Heart left ventricle (tissue), 16 donors: ENCODE results near the gene SLC29A3. TPM values are rescaled to one million over a fixed set of nuclear protein-coding genes. Genes with fewer than 3 reads are reported as not detected.

Source experiments
- ATAC-seq, 4 donors: fragments of 200-7000 bp; cut with Tn5 transposase; one replicate each; pipeline ENCODE4 v1.9.1; 2020 to 2022; ENCODE audit warnings: moderate library complexity in 4 of 4, mild to moderate bottlenecking in 3 of 4, moderate number of reproducible peaks in 1 of 4
- DNase-seq, 5 donors: peaks; one replicate each; pipeline ENCODE4 v3.0.0-alpha.2; 2020
- H3K27ac ChIP-seq, 12 donors: fragments of 200-600 bp; sonication (generic) in 4 of 12; one replicate each; pipeline versions ENCODE4 v1.5.0 to v1.8.0; 2016 to 2022; ENCODE audit warnings: mild to moderate bottlenecking in 2 of 12
- H3K27me3 ChIP-seq, 9 donors: fragments of 200-600 bp; sonication (generic) in 2 of 9; one replicate each; pipeline versions ENCODE4 v1.5.1 to v1.8.0; 2016 to 2022; ENCODE audit warnings: mild to moderate bottlenecking in 3 of 9
- H3K36me3 ChIP-seq, 9 donors: fragments of 200-600 bp; sonication (generic) in 2 of 9; one replicate each; pipeline versions ENCODE4 v1.5.0 to v1.8.0; 2018 to 2022; ENCODE audit warnings: mild to moderate bottlenecking in 2 of 9
- H3K4me1 ChIP-seq, 12 donors: fragments of 200-600 bp; sonication (generic) in 4 of 12; one replicate each; pipeline versions ENCODE4 v1.5.0 to v1.8.0; 2016 to 2022; ENCODE audit warnings: mild to moderate bottlenecking in 3 of 12
- H3K4me3 ChIP-seq, 12 donors: fragments of 200-600 bp; sonication (generic) in 4 of 12; one replicate each; pipeline versions ENCODE4 v1.5.0 to v1.8.0; 2017 to 2022; ENCODE audit warnings: mild to moderate bottlenecking in 9 of 12, moderate library complexity in 4 of 12
- H3K9me3 ChIP-seq, 12 donors: fragments of 200-600 bp; sonication (generic) in 4 of 12; one replicate each; pipeline versions ENCODE4 v1.5.0 to v1.8.0; 2016 to 2022; ENCODE audit warnings: mild to moderate bottlenecking in 1 of 12
- POLR2A ChIP-seq, 2 donors: fragments of 450-650 bp; IDR thresholded peaks; one replicate each; pipeline ENCODE4 v1.6.1; 2017; ENCODE audit warnings: antibody characterized with exemption in 2 of 2, mild to moderate bottlenecking in 2 of 2, moderate library complexity in 2 of 2
- WGBS, 4 donors: extraction: QIAGEN DNeasy Blood & Tissue Kit in 2 of 4; methylation state at CpG; one replicate each; pipeline versions ENCODE4 v1.1.5 to v1.1.7; 2013 to 2018; 5-methylcytosine and 5-hydroxymethylcytosine counted together
- intact Hi-C, 10 donors: fragments of 100-400 bp; cut with DNase I; formaldehyde crosslinking; loops; one replicate each; pipeline versions ENCODE4 v1.11.1 to v1.14.2; 2022
- long read RNA-seq, 3 donors: library from polyadenylated mRNA; unstranded; transcript quantifications; one replicate each; pipeline ENCODE4 v2.0.0, GENCODE V29; 2020 to 2021
- polyA plus RNA-seq, 2 donors: library from polyadenylated mRNA; stranded (reverse); fragments of 200-250 nt; gene quantifications; one replicate each; pipeline ENCODE4 v1.2.3, GENCODE V29; 2013
- total RNA-seq, 9 donors: library from RNA; depleted of rRNA in 2 of 9; stranded (reverse); fragments of >200 nt in 2 of 9; fragmentation: NEBNext Ultra II Directional in 3 of 9; extraction: Animal tissue kit (Norgen Biotek cat#: 25700) in 3 of 9; gene quantifications; one replicate each; pipeline versions ENCODE4 v1.1.0 to v1.2.4, GENCODE V29; 2016 to 2023
- TF ChIP-seq, protein P1 (sequence below), 12 donors: fragments of 200-600 bp; sonication (generic) in 4 of 12; IDR thresholded peaks; one replicate each; pipeline versions ENCODE4 v1.5.0 to v1.8.0; 2018 to 2022; ENCODE audit warnings: antibody characterized with exemption in 12 of 12, mild to moderate bottlenecking in 5 of 12
- donor health status: ischemic (EF 13 %, LVEDD 7.1; RV severe dilation, severe dysfunction).
- donor health status: healthy with polysubstance abuse.
- donor health status: DM: no; HTN: yes; CAD: no.
- donor health status: DM: no; HTN: no; CAD: no.
- donor health status: ischemic (EF 25% LVEDD 6.9; RV normal size, moderate dysfunction).
- donor health status: ischemic (EF 25% LVEDD 5.7; RV mildly dilated, moderate dysfunction).
- donor health status: healthy.
- donor health status: DM: yes; HTN: yes; CAD: no.
- donor health status: ischemic (EF 35%, LVEDD 5.7; RV mildly dilated, moderate dysfunction).
- donor health status: nonischemic (EF 11% LVEDD 7.7; RV severe dilation, severe dysfunction).
- donor health status: DM: yes; HTN: yes; CAD: no.
- donor health status: PGD.
- donor health status: ischemic (EF 29% LVEDD 5.4; RV normal size, mild dysfunction).
- donor health status: nonischemic (EF 23%, LVEDD 6.1; RV moderate dilation, normal function).

Gene SLC29A3
- total RNA-seq (1 to 10 TPM in 8 of 9 donors, under 1 TPM in 1; 0.76 to 6.2 (median 1.8) TPM), polyA plus RNA-seq (1 to 10 TPM; 1.2 TPM)
- long read RNA-seq, donor 1, partial matches to known transcripts, result 0 of 1 reads
- long read RNA-seq, donor 1, other reads (novel, unspliced or antisense), result 1 of 1 reads
- long read RNA-seq, donor 2, partial matches to known transcripts, result 0 of 1 reads
- long read RNA-seq, donor 2, other reads (novel, unspliced or antisense), result 1 of 1 reads
- long read RNA-seq, donor 3, result 0 reads

DNA sequence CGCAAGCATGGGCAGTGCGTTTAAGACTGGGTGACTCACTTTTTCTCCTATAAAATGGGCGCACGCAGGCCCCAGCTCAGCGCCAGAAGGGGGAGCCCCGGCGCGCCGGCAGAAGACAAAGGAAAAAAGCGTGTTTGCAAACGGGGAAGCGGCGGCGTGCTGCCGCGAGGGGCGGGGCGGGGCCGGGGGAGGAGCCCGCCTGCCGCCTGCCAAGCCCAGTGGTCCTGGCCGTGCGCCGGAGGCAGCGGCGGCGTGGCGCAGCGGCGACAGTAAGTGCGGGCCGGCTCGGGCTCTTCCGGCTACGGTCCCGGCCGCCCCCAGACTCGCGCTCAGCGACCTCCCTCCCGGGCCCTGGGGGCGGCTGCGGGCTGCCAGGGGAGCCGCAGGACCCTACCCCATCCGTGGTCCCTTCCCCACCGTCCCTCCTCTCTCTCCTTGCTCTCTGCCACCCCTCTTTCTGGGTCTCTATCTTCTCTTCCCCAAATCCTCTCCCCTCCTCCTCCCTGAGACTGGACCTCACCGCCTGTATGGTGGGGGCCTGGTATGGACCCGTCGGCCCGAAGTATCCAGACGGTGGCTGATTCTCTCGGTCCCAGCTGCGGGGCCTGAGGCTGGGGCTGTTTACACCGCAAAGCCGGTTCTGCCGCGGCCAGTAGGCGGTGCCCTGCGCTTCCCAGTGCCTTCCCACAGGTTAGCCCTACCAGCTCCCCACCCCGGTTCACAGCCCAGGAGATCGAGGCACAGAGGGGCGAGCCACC, at the start of gene SLC29A3:
Gene SLC29A3 (plus strand): TSS at position 218 of the 758 bp plus-strand sequence. CDS start 51 bp downstream, at position 269.
- no peaks in the 10 kb centered on the region for H3K9me3 ChIP-seq
- ATAC-seq (peak; percentile 56 to 95 (median 90)), DNase-seq (peak; percentile 81 to 92 (median 83))
- H3K27me3 ChIP-seq, result no peaks in the 10 kb centered on the region
- WGBS, 4 donors, result 0 to 1% (median 1%) methylated on average over 43 to 62 of the region's 62 CpGs
- peak in 1 of 2 donors; percentile 82 for TF ChIP-seq POLR2A (IDR thresholded peaks at IDR 0.05)
- TF ChIP-seq, protein P1, sequence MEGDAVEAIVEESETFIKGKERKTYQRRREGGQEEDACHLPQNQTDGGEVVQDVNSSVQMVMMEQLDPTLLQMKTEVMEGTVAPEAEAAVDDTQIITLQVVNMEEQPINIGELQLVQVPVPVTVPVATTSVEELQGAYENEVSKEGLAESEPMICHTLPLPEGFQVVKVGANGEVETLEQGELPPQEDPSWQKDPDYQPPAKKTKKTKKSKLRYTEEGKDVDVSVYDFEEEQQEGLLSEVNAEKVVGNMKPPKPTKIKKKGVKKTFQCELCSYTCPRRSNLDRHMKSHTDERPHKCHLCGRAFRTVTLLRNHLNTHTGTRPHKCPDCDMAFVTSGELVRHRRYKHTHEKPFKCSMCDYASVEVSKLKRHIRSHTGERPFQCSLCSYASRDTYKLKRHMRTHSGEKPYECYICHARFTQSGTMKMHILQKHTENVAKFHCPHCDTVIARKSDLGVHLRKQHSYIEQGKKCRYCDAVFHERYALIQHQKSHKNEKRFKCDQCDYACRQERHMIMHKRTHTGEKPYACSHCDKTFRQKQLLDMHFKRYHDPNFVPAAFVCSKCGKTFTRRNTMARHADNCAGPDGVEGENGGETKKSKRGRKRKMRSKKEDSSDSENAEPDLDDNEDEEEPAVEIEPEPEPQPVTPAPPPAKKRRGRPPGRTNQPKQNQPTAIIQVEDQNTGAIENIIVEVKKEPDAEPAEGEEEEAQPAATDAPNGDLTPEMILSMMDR (IDR thresholded peaks at IDR 0.05), result peak; percentile 23 to 68 (median 49)
- intact Hi-C loops, result loop anchor here (1.0 to 10.0 kb wide), 17 partner anchors 58 to 726 kb away; no protein-coding TSS in a partner anchor
- peak within 1 kb of the TSS; percentile 61 to 98 (median 78) for H3K4me3 ChIP-seq
- peak within 1 kb of the TSS in 11 of 12 donors; percentile 26 to 83 (median 76) for H3K27ac ChIP-seq
- H3K4me1 ChIP-seq, result peaks cover 0 to 34% (median 11%) of the 10 kb centered on the region in 12 donors
- H3K36me3 ChIP-seq, result peaks cover 0 to 15% (median 7%) of the 10 kb centered on the region in 9 donors

GRCh38 chr10:71269301-71270288, 49.5 kb upstream of the SLC29A3 start:
- Histone ChIP-seq H3K4me1 (peaks cover 0 to 96% (median 68%) of the 10 kb centered on the region in 12 donors), H3K9me3 (no peaks in the 10 kb centered on the region), H3K4me3 (no peak overlapping the region), H3K27me3 (no peaks in the 10 kb centered on the region), H3K27ac (peak overlapping the region; percentile 48 to 89 (median 76)), H3K36me3 (no peaks in the 10 kb centered on the region)
- DNase-seq (peak; percentile 53 to 78 (median 63)), ATAC-seq (peak; percentile 48 to 66 (median 57))
- TF ChIP-seq POLR2A (IDR thresholded peaks at IDR 0.05), result no peak
- TF ChIP-seq, protein P1 (IDR thresholded peaks at IDR 0.05), result peak in 1 of 12 donors; percentile 11
- intact Hi-C loops, result loop anchor here in 8 of 10 donors (2.0 to 10.0 kb wide), 6 partner anchors 37 to 367 kb away; partner anchors contain the start of gene UNC5B (in 8 of the 8)
- WGBS, 4 donors, result 45 to 50% (median 48%) methylated on average over 11 of the region's 11 CpGs

DNA sequence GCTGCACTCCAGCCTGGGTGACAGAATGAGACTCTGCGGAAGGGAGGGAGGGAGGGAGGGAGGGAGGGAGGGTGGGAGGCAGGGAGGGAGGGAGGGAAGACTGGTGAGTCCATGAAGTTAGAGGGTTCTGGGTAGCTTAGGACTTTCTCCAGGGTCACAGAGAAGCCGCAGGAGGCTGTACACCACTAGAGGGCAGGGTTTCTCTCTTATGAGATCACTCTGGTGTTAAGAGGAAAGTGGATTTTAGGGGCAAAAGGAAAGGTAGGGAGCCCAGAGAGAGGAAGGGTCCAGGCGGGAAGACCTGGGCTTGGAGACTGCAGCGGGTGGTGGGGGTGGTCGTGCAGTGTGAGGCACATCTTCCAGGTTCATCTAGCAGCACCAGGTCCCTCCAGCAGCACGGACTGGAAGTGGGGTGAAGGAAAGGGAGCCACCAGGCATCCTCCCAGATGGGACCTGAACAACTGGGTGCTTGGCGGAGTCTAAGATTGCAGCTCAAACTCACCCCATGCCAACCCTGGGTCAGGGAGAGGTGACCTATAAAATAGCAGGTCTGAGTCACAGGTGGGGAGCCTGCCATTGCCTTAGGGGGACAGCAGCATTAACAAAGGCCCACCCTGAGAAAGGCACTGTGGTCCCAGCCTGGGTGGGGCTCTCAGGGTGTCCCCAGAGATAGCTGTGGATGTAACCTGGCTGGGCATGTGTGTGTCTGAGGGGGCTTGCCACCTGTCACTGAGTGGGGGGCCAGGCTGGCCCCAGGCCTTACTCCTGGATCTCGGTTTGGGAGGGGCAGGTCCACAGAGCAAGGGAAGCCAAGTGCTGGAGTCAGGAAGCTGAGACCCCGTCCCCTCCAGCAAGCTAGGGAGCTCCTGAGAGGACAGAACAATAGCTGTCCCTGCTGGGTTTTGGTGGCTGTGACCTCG, 48.5 kb upstream of the SLC29A3 start:
- TF ChIP-seq, protein P1 (IDR thresholded peaks at IDR 0.05), result peak; percentile 32 to 69 (median 56)
- no peak for TF ChIP-seq POLR2A (IDR thresholded peaks at IDR 0.05)
- ATAC-seq (peak; percentile 14 to 32 (median 26)), DNase-seq (peak in 2 of 5 donors; percentile 52 to 57)
- H3K27me3 ChIP-seq, result no peaks in the 10 kb centered on the region
- peaks cover 0 to 96% (median 64%) of the 10 kb centered on the region in 12 donors for H3K4me1 ChIP-seq
- peak overlapping the region in 6 of 12 donors; percentile 74 to 89 (median 84) for H3K27ac ChIP-seq
- 51 to 67% (median 61%) methylated on average over 8 to 10 of the region's 10 CpGs for WGBS, 4 donors
- no peaks in the 10 kb centered on the region for H3K36me3 ChIP-seq
- intact Hi-C loops, result loop anchor here in 1 of 10 donors (10.0 kb wide), 1 partner anchor 366 kb away; no protein-coding TSS in a partner anchor
- no peaks in the 10 kb centered on the region for H3K9me3 ChIP-seq
- no peak overlapping the region for H3K4me3 ChIP-seq
